Fibroblast of villous mesenchyme (primary cell): ENCODE results near the gene MYH10. TPM values are rescaled to one million over a fixed set of nuclear protein-coding genes. Genes with fewer than 3 reads are reported as not detected.

Source experiments
- DNase-seq: peaks from one replicate; pipeline ENCODE4 v3.0.0-alpha.2; 2010; ENCODE audit warnings: low read depth
- H3K4me3 ChIP-seq: 2 replicates; pipeline ENCODE4 v1.5.1; 2011; ENCODE audit warnings: low read depth, mild to moderate bottlenecking, low read length
- CTCF ChIP-seq: IDR thresholded peaks from 2 replicates; pipeline ENCODE4 v1.5.1; 2012; ENCODE audit warnings: low read depth, mild to moderate bottlenecking, low read length; ENCODE audit not compliant: insufficient read depth
- total RNA-seq: library from RNA; depleted of rRNA; stranded (reverse); fragments of >200 nt; gene quantifications from 2 replicates; pipeline ENCODE4 v1.2.3, GENCODE V29; 2012

The MYH10 gene
- total RNA-seq, 1 donor: 94.1 TPM

GRCh38 chr17:8572764-8573163 is 57.8 kb downstream of the MYH10 start:
- H3K4me3 ChIP-seq: no peak overlapping the region
- TF ChIP-seq CTCF: peak; percentile 22
- DNase-seq: peak; percentile 19

- DNase-seq: peak; percentile 49
- no peak overlapping the region for H3K4me3 ChIP-seq
- no peak for TF ChIP-seq CTCF
These were observed 66.4 kb downstream of the MYH10 start for GRCh38 chr17:8563981-8564602.

- TF ChIP-seq CTCF: no peak
- no peak overlapping the region for H3K4me3 ChIP-seq
- no peak for DNase-seq
These were observed 67.3 kb downstream of the MYH10 start for GRCh38 chr17:8563024-8563776.

GRCh38 chr17:8558144-8558543 is 72.4 kb downstream of the MYH10 start:
- H3K4me3 ChIP-seq: no peak overlapping the region
- TF ChIP-seq CTCF: no peak
- DNase-seq: peak; percentile 6

- no peak for TF ChIP-seq CTCF
- DNase-seq: no peak
- H3K4me3 ChIP-seq: no peak overlapping the region
These were observed 73.2 kb downstream of the MYH10 start for GRCh38 chr17:8557176-8557806.

GRCh38 chr17:8556074-8556473 is 74.5 kb downstream of the MYH10 start:
- peak; percentile 32 for DNase-seq
- no peak for TF ChIP-seq CTCF
- H3K4me3 ChIP-seq: no peak overlapping the region
